ENCODE measurements around the gene HIGD2B. TPM values are rescaled to one million over a fixed set of nuclear protein-coding genes. Genes with fewer than 3 reads are reported as not detected.
A peak's percentile ranks its signal among the peaks of the same experiment; 100 is the strongest.
"Not testable (repeated sequence)": the region's sequence is repeated elsewhere in the genome, so short reads cannot be mapped to it uniquely, and the experiment has no call there.

Gene HIGD2B, protein sequence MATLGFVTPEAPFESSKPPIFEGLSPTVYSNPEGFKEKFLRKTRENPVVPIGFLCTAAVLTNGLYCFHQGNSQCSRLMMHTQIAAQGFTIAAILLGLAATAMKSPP
- 0.32 and 0.43 TPM in 2 replicates for total RNA-seq

DNA sequence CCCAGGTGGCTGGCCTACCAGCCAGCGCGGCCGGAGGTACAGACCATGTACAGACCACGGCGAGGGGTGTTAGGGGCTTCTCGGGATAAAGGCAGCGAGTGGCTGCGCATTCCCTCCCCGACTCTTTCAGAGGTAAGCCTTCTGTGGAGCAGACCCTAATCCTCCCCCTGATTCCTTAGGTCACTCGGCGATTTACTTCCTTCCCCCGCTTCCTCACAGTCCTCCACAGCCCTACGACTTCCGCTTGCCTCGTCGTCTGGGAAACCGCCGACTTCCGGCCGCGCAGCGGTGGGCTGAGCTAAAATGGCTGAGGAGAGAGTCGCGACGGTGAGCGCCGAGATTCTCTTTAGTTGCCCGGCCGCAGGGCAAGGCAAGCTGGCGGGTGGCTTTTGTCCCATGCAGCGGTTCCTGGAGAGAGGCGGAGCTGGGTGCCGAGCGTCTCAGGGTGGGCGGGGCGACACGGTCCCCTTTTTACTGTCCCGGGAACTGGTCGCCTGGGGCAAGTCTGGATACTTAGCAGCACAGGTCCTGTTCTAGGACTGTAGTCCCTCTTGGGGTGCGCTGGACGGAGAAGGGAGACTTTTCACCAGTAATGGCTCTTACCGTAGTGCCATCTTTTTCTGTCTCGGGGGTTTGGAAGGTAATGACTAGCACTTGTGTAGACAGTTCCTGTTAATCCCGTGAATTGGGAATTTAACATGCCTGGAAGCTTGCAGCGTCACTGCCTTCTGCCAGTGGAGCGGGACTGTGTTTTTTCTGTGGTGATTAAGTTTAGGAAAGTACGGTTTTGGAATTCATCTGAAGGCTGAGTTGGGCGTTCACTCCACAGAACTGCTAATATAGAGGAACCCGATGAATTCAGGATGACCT lies at the start of gene HIGD2B, which contains the start of gene BBS4:
Gene HIGD2B (minus strand): TSS at position 258 of the 870 bp plus-strand sequence. CDS start 9,808 bp downstream, outside the sequence.
Gene BBS4 (plus strand): TSS at position 283 of the 870 bp plus-strand sequence. CDS start 21 bp downstream, at position 304.
- peak; percentile 86 for DNase-seq (ENCODE audit: low read depth)
- TF ChIP-seq CTCF (IDR thresholded peaks at IDR 0.05; ENCODE audit: insufficient read depth, low read depth, low read length), result no peak

DNA sequence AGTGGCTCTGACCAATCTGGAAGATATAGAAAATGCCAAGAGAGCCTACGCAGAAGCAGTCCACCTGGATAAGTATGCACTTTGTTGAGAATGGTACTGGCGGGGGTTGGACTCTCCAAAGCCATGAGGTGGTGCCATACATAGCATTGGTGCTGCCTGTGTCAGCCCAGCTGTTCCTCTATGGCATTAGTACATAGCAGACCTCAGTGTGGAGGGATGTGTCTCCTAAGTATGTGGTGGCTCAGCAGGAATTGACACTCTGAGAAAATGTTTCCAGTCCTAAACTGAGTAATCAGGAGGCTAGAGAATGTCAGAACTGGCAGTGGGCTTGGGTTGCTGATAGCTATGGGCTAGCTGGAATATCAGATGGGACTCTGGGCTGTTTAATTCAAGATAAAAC lies 49.1 kb upstream of the HIGD2B start:
- H3K4me3 ChIP-seq (ENCODE audit: low read depth, low read length), result no peak overlapping the region
- no peak for TF ChIP-seq CTCF (IDR thresholded peaks at IDR 0.05; ENCODE audit: insufficient read depth, low read depth, low read length)
- DNase-seq (ENCODE audit: low read depth), result no peak

More for the DNA sequence above, at the start of gene HIGD2B, which contains the start of gene BBS4:
- peak within 1 kb of the TSS; percentile 77 for H3K4me3 ChIP-seq (ENCODE audit: low read depth, low read length)

- TF ChIP-seq CTCF (IDR thresholded peaks at IDR 0.05; ENCODE audit: insufficient read depth, low read depth, low read length), result no peak
- no peak overlapping the region for H3K4me3 ChIP-seq (ENCODE audit: low read depth, low read length)
- DNase-seq (ENCODE audit: low read depth), result peak; percentile 38
These were observed 48.2 kb upstream of the HIGD2B start for GRCh38 chr15:72733941-72734738.

DNA sequence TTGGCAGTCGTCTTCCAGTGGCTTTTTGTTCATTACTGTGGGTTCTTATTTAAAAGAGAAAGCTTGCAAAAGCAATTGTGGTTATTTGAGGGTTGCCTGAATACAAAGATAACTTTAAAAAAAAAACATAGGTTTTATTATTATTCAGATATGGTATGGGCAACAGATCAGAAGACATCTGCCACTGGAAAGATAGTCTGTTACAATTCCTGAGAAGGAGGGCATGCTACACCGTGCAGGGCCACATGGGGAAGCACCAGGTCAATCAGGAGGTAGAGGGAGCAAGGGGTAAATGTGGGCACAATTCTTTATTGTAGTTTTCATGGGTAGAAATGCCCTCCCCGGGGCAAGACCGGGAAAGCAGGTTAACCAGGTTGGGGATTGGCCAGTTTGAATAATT lies 46.5 kb upstream of the HIGD2B start:
- no peak overlapping the region for H3K4me3 ChIP-seq (ENCODE audit: low read depth, low read length)
- TF ChIP-seq CTCF (IDR thresholded peaks at IDR 0.05; ENCODE audit: insufficient read depth, low read depth, low read length), result no peak
- DNase-seq (ENCODE audit: low read depth), result no peak

- no peak for DNase-seq (ENCODE audit: low read depth)
- no peak for TF ChIP-seq CTCF (IDR thresholded peaks at IDR 0.05; ENCODE audit: insufficient read depth, low read depth, low read length)
- H3K4me3 ChIP-seq (ENCODE audit: low read depth, low read length), result no peak overlapping the region
These were observed 46.1 kb upstream of the HIGD2B start for GRCh38 chr15:72732086-72732485.

DNA sequence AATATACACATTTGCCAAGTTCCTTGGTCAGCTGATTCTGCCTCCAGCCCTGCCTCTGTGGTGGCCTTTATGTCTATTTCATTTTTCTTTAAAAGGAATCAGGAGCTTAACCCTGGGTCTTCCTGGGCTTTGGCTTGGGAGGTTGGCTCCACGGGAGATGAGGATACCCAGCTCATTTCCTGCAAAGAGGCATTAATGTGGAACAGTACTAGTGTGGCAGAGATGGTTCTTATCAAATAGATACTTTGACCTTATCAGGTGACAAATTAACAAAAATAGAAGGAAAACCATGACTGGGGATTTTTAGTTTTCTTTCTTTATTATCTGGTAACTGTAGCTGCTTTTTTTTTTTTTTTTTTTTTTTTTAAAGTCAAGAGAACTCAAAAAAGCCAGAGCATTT lies 42.8 kb upstream of the HIGD2B start:
- no peak for TF ChIP-seq CTCF (IDR thresholded peaks at IDR 0.05; ENCODE audit: insufficient read depth, low read depth, low read length)
- no peak overlapping the region for H3K4me3 ChIP-seq (ENCODE audit: low read depth, low read length)
- DNase-seq (ENCODE audit: low read depth), result no peak

DNA sequence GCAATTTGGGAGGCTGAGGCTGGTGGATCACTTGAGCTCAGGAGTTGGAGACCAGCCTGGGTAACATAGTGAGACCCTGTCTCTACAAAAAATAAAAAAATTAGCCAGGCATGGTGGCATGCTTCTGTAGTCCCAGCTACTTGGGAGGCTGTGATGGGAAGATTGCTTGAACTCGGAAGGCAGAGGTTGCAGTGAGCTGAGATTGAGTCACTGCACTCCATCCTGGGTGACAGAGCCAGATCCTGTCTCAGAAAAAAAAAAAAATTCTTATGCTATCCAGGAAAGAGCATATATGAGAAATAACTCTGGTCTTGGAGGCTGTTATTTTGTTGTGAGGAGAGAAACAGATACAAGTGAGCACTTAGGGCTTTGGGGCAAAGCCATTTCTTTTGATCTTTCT lies 42.3 kb upstream of the HIGD2B start:
- not testable (repeated sequence) for DNase-seq (ENCODE audit: low read depth); H3K4me3 ChIP-seq (ENCODE audit: low read depth, low read length)

All from fibroblast of villous mesenchyme (primary cell).